HG03432 (cell line): ENCODE results near the gene USP12.

Source experiments
- ATAC-seq: cut with Tn5 transposase; IDR thresholded peaks from one replicate; pipeline ENCODE4 v1.9.1; 2021; ENCODE audit warnings: mild to moderate bottlenecking, moderate library complexity; ENCODE audit not compliant: unreplicated experiment

USP12 gene

GRCh38 chr13:27039171-27039701, 132.4 kb downstream of the USP12 start:
- ATAC-seq, result no peak

DNA sequence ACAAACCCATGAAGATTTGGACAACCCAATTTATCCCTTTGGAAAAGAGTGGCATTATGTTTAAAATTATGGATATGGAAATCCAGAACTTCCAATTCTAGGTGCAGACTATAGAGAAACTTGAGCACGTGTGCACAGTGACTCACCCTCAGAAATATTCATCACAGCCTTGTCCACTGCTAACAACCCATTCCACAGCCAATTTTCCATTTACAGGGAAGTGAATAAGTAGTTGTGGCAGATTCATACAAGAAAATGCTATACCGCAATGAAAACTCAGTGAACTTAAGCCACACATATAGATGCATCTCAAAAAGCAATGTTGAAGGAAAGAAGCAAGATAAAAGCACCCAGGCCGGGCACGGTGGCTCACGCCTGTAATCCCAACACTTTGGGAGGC, 133.3 kb downstream of the USP12 start:
- ATAC-seq, result no peak

DNA sequence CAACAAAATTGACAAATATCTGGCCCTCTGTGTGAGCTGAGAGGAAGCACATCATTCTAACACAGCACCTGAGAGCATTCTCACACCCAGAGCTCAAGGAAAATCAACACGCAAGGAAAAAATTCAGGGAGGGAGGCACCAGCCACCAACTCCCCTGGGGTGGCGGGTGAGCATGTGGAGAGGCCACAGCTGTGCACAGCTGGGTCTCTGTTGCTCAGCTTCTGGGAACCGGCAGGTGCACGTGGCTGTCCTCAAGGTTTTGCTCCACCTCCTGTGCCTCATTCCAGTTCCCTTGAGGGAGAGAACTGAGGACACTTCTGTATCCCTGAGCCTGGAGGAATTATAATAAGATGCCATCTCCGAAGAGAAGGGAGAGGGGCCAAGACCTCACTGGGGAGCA, 134.0 kb downstream of the USP12 start:
- ATAC-seq, result no peak

DNA sequence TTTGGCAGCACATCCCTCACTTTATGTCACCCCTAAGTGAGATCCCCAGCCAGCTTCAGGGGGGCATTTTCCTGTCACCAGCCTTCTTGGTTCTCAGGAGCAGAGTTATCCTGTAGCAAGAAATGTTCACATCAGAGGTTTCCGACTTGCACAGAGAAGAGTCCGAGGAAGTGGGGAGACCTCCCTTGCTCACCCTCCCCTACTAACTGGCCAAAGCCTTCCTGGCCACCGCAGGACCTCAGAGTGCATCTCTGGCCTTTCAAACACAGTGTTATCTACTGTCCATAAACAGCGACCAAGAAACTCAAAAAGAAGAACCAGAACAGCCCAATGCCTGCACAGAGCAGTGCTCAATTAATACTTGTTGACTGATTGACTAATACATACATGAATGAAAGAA, 134.4 kb downstream of the USP12 start:
- no peak for ATAC-seq

GRCh38 chr13:27036236-27036981, 135.2 kb downstream of the USP12 start:
- no peak for ATAC-seq

GRCh38 chr13:27035892-27036235, 135.7 kb downstream of the USP12 start:
- ATAC-seq, result no peak

DNA sequence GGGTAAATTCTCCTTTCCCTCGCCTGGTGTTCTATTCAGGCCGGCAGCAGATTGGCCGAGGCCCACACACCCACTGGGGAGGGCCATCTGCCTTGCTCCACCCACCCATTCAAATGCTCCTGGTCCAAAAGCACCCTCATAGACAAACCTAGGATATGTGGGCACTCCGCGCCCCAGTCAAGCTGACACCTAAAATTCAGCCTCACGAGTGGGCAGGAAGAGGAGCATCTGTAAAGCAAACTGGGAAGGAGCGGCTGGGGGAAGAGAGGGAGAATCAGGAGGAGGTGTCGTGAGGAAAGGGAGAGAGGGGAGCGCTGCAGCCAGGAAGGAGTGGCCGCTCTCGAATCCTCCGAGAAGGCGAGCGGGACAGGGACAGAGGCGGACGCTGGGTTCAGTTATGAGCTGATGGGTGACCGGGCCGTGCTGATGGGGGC, 136.9 kb downstream of the USP12 start:
- ATAC-seq, result no peak

DNA sequence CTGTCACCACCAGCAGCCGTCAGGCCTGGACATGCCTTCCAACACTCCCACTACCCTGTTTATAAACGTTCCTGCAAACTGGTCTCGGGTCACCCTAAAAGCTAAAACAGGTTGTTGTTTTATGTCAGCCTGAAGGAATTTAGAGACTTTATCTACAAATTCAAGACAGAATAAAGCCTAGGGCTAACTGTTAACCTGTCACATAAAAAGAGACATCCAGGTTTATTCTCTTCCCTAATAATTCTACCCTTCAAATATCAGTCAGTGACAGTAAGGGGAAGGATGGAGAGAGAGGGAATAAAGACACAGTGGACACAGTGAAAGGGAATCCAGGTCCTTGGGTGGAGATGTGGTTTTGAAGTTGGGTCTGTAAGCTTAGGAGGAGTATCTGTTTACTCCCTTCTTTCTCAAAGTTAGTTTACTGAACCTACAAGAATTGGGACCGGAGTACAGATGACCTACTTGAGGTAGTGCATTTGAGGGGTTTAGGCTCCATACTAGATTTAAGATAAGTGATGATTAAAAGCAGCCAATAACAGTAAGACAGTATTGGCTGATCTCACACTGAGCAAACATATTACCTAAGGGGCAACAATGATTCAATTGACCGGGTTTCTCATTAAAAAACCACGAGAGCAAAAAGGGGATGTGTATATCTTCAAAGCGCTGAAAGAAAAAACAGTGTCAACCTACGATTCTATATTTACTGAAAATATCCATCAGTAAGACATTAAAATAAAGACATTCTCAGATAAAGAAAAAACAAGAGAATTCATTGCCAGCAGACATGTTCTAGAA, 142.7 kb downstream of the USP12 start:
- no peak for ATAC-seq

- no peak for ATAC-seq
Observed at GRCh38 chr13:27027086-27027667, 144.4 kb downstream of the USP12 start.

- no peak for ATAC-seq
Observed at GRCh38 chr13:27026396-27026795, 145.2 kb downstream of the USP12 start.

DNA sequence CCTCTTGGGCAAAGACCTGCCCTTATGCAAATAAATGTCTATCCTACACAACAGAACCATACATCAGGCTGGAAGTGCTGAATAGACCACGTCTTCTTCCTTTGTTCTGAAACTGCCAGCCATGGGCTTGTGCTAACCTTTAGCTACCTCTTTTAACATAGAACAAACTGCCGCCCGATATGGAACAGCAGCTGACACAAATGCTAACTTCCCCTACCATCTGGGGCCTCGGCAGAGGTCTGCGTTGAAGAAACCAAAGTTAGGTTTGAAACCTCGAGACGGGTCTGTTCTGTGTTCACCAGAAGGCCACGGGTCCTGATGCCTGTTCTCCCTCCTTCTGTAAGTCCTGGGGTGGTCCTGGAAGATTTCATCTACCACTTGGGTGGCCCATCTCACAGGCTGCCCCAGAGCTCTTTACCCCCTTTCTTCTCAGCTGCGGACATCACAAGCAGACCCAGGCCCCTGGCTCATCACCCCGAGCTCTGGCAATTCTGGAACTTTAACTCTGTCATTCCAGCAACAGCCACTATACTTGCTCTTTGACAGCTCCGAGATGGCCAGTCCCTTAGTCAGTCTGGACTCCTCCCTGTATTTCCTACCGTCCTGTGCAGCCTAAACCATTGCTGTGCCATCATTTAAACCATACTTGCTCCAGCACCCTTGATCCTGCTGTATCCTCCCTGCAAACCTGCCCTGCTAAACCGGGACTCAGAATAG, 146.7 kb downstream of the USP12 start:
- ATAC-seq, result no peak

- ATAC-seq, result no peak
Observed at GRCh38 chr13:27024074-27024461, 147.5 kb downstream of the USP12 start.

GRCh38 chr13:27023385-27024073, 148.1 kb downstream of the USP12 start:
- ATAC-seq, result no peak

GRCh38 chr13:27022571-27023311, 148.9 kb downstream of the USP12 start:
- ATAC-seq, result no peak

- ATAC-seq, result no peak
Observed at GRCh38 chr13:27020415-27020814, 151.2 kb downstream of the USP12 start.

DNA sequence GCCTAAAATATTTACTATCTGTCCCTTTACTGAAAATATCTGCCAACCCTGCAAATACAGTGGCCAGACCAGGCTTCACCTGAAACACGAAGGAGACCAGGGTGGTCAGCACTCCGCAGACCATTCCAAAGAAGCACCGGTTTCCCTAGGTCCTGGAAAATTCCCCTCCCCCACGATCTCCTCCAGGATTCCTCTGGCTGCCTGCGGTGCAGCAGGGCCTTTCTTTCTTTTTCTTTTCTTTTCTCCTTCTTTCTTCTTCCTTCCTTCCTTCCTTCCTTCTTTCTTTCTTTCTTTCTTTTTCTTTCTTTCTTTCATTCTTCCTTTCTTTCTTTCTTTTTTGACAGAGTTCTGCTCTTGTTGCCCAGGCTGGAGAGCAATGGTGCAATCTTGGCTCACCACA, 152.7 kb downstream of the USP12 start:
- ATAC-seq, result no peak

DNA sequence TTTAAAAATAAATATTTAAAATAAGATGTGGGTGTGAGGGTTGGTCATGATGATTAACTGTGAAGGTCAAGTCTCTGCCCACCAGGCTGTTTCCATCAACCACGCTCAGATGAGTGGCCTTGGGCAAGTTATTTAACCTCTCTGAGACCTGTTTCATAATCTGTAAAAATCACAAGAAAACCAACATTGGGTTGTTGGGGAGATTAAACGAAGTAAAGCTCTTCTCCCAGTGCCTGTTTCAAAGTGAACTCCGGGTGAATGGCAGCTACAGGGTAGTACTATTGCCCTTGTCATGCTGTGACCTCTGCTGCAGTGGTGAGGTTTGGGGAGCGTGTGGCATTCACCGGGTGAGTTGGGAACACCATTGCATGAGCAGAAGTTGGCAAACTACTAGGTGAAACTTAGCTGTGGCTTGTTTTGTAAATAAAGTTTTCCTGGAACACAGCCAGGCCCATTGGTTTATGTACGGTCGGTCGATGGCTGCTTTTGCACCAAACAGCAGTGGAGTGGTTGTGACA, 153.2 kb downstream of the USP12 start:
- ATAC-seq, result no peak

GRCh38 chr13:27016875-27017274, 154.7 kb downstream of the USP12 start:
- no peak for ATAC-seq
